Glutamatergic neuron (in vitro differentiated cells): ENCODE data around the gene ITPR1. TPM values are rescaled to one million over a fixed set of nuclear protein-coding genes. Genes with fewer than 3 reads are reported as not detected.
"Not testable (repeated sequence)": the region's sequence is repeated elsewhere in the genome, so short reads cannot be mapped to it uniquely, and the experiment has no call there.

Experiments used
- DNase-seq: peaks from one replicate; pipeline ENCODE4 v3.0.0; 2022
- H3K27ac Mint-ChIP-seq: one replicate; pipeline ENCODE4 v1.8.0; 2020; ENCODE audit warnings: mild to moderate bottlenecking, mixed read lengths, inconsistent platforms; ENCODE audit not compliant: unreplicated experiment
- H3K27me3 Mint-ChIP-seq: one replicate; pipeline ENCODE4 v1.8.0; 2020; ENCODE audit warnings: mild to moderate bottlenecking, moderate library complexity, mixed read lengths, inconsistent platforms; ENCODE audit not compliant: unreplicated experiment
- H3K36me3 Mint-ChIP-seq: one replicate; pipeline ENCODE4 v1.8.0; 2020; ENCODE audit warnings: mild to moderate bottlenecking, mixed read lengths, inconsistent platforms; ENCODE audit not compliant: unreplicated experiment
- H3K4me1 Mint-ChIP-seq: one replicate; pipeline ENCODE4 v1.8.0; 2020; ENCODE audit warnings: mild to moderate bottlenecking, low read depth, mixed read lengths, inconsistent platforms; ENCODE audit not compliant: unreplicated experiment
- H3K4me3 Mint-ChIP-seq: one replicate; pipeline ENCODE4 v1.8.0; 2020; ENCODE audit warnings: mild to moderate bottlenecking, mixed read lengths, inconsistent platforms; ENCODE audit not compliant: unreplicated experiment
- H3K9me3 Mint-ChIP-seq: one replicate; pipeline ENCODE4 v1.8.0; 2020; ENCODE audit warnings: mild to moderate bottlenecking, moderate library complexity, mixed read lengths, inconsistent platforms; ENCODE audit not compliant: unreplicated experiment
- CTCF ChIP-seq: fragments of 200-600 bp; sonication (generic); IDR thresholded peaks from one replicate; pipeline ENCODE4 v1.5.0; 2021; ENCODE audit not compliant: partially characterized antibody, unreplicated experiment
- total RNA-seq: library from RNA; stranded (reverse); fragmentation: NEBNext Ultra II Directional; extraction: Animal tissue kit (Norgen Biotek cat#: 25700); gene quantifications from one replicate; pipeline ENCODE4 v1.2.1, GENCODE V29; 2021; ENCODE audit not compliant: unreplicated experiment

The ITPR1 gene
- total RNA-seq, 1 donor from 2014 or later = 6.9 TPM

DNA sequence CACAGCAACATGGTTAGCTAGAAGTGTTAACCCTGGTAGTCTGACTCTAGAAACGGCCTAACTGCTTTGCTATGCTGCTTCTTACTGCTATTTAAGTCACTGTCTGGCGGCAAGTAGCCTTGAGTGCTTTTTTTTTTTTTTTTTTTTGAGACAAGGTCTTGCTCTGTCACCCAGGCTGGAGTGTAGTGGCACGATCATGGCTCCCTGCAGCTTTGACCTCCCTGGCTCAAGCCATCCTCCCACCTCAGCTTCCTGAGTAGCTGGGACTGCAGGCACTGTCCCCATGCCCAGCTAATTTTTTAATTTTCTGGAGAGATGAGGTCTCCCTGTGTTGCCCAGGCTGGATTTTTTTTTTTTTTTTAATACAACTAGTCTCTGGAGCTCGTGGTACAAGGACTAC lies 93.2 kb downstream of the ITPR1 start:
- H3K9me3 Mint-ChIP-seq = no peaks in the 10 kb centered on the region
- H3K4me3 Mint-ChIP-seq = no peak overlapping the region
- H3K27ac Mint-ChIP-seq = no peak overlapping the region
- no peaks in the 10 kb centered on the region for H3K36me3 Mint-ChIP-seq
- DNase-seq = no peak
- no peak for TF ChIP-seq CTCF
- H3K4me1 Mint-ChIP-seq = peaks cover 5% of the 10 kb centered on the region
- no peaks in the 10 kb centered on the region for H3K27me3 Mint-ChIP-seq

DNA sequence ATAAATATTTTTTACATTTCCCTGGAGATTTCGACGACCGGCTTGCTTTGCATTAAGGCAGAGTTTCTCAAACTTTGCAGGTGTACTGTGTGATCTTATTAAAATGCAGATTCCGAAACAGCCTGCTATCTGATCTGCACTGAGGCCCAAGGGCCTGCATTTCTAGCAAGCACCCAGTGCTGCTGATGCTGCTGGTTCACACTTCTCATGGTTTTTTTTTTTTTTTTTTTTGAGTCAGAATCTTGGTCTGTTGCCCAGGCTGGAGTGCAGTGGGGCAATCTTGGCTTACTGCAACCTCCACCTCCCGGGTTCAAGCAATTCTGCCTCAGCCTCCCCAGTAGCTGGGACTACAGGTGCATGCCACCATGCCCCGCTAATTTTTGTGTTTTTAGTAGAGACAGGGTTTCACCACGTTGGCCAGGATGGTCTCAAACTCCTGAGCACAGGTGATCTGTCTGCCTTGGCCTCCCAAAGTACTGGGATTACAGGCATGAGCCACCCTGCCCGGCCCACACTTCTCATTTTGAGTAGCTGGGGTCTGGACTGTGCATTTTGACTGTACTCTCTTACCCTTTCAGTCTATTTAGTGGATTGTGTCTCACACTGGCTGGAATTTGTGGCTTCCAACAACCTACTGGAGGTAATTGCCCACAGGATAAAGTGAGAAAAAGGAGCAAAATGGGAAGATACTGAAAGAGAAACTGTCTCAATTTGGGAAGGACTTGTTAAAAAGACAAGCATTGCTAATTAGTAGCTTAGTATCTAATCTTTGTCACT lies 94.1 kb downstream of the ITPR1 start:
- Mint-ChIP-seq H3K4me1 (peaks cover 5% of the 10 kb centered on the region), H3K9me3 (no peaks in the 10 kb centered on the region)
- TF ChIP-seq CTCF = no peak

GRCh38 chr3:4587838-4588105 lies 94.6 kb downstream of the ITPR1 start:
- Mint-ChIP-seq H3K27me3 (no peaks in the 10 kb centered on the region), H3K36me3 (no peaks in the 10 kb centered on the region), H3K9me3 (no peaks in the 10 kb centered on the region), H3K4me3 (no peak overlapping the region), H3K27ac (no peak overlapping the region), H3K4me1 (peaks cover 5% of the 10 kb centered on the region)
- no peak for TF ChIP-seq CTCF
- DNase-seq = no peak

More for the DNA sequence above, 94.1 kb downstream of the ITPR1 start:
- Mint-ChIP-seq H3K27ac (no peak overlapping the region), H3K36me3 (no peaks in the 10 kb centered on the region), H3K27me3 (no peaks in the 10 kb centered on the region), H3K4me3 (no peak overlapping the region)
- no peak for DNase-seq

GRCh38 chr3:4588466-4588865 lies 95.3 kb downstream of the ITPR1 start:
- Mint-ChIP-seq H3K36me3 (no peaks in the 10 kb centered on the region), H3K27me3 (no peaks in the 10 kb centered on the region), H3K4me1 (peaks cover 5% of the 10 kb centered on the region), H3K27ac (peak overlapping the region; percentile 5), H3K9me3 (no peaks in the 10 kb centered on the region), H3K4me3 (no peak overlapping the region)
- no peak for TF ChIP-seq CTCF
- DNase-seq = no peak

GRCh38 chr3:4589475-4590097 lies 96.4 kb downstream of the ITPR1 start:
- DNase-seq = no peak
- Mint-ChIP-seq H3K4me3 (no peak overlapping the region), H3K4me1 (peaks cover 5% of the 10 kb centered on the region), H3K27me3 (no peaks in the 10 kb centered on the region), H3K9me3 (peaks cover 2% of the 10 kb centered on the region), H3K27ac (no peak overlapping the region), H3K36me3 (no peaks in the 10 kb centered on the region)
- no peak for TF ChIP-seq CTCF

GRCh38 chr3:4590849-4591248 lies 97.7 kb downstream of the ITPR1 start:
- DNase-seq, H3K4me3 Mint-ChIP-seq, H3K36me3 Mint-ChIP-seq, H3K9me3 Mint-ChIP-seq, H3K27ac Mint-ChIP-seq, H3K27me3 Mint-ChIP-seq, H3K4me1 Mint-ChIP-seq: not testable (repeated sequence)
